ENCODE results near the gene PLOD2. TPM values are rescaled to one million over a fixed set of nuclear protein-coding genes. Genes with fewer than 3 reads are reported as not detected.
A peak's percentile ranks its signal among the peaks of the same experiment; 100 is the strongest.

The PLOD2 gene
- total and polyA plus RNA-seq, 2 donors from 2014 or later: 21.3 to 66.0 TPM

DNA sequence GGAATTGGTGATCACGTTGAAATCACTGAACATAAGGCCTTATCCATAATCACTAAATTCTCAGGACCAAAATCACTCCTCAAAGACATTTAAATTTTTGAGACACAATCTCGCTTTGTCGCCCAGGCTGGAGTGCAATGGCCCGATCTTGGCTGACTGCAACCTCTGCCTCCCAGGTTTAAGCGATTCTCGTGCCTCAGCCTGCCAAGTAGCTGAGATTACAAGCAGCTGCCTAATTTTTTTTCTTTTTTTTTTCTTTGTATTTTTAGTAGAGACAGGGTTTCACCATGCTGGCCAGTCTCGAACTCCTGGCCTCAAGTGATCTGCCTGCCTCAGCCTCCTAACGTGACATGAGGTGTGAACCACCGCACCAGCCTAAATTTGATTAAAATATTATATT is 61.7 kb downstream of the PLOD2 start:
- no peak overlapping the region for H3K9ac ChIP-seq (ENCODE audit: low read length in 3 of 3)
- intact Hi-C loops (cut with DNase I): no loop called here
- no peaks in the 10 kb centered on the region for H3K27me3 ChIP-seq (ENCODE audit: control insufficient read depth, insufficient read depth, low read length)
- H3K9me3 ChIP-seq (ENCODE audit: control insufficient read depth in 2 of 3, insufficient read depth in 1 of 3, low read length in 3 of 3): no peaks in the 10 kb centered on the region
- no peak overlapping the region for H3K4me3 ChIP-seq (ENCODE audit: low read length in 3 of 3)
- H3K4me1 ChIP-seq (ENCODE audit: control insufficient read depth in 2 of 3, insufficient read depth in 2 of 3, low read depth in 1 of 3, low read length in 3 of 3): no peaks in the 10 kb centered on the region
- H3K36me3 ChIP-seq (ENCODE audit: control insufficient read depth in 2 of 3, insufficient read depth in 3 of 3, low read length in 3 of 3): peaks cover 0 to 3% (median 0%) of the 10 kb centered on the region in 3 donors
- no peak for DNase-seq
- no peak for FAIRE-seq
- H3K27ac ChIP-seq (ENCODE audit: low read depth in 2 of 2, low read length in 2 of 2): no peak overlapping the region
- TF ChIP-seq, protein P1, sequence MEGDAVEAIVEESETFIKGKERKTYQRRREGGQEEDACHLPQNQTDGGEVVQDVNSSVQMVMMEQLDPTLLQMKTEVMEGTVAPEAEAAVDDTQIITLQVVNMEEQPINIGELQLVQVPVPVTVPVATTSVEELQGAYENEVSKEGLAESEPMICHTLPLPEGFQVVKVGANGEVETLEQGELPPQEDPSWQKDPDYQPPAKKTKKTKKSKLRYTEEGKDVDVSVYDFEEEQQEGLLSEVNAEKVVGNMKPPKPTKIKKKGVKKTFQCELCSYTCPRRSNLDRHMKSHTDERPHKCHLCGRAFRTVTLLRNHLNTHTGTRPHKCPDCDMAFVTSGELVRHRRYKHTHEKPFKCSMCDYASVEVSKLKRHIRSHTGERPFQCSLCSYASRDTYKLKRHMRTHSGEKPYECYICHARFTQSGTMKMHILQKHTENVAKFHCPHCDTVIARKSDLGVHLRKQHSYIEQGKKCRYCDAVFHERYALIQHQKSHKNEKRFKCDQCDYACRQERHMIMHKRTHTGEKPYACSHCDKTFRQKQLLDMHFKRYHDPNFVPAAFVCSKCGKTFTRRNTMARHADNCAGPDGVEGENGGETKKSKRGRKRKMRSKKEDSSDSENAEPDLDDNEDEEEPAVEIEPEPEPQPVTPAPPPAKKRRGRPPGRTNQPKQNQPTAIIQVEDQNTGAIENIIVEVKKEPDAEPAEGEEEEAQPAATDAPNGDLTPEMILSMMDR (IDR thresholded peaks at IDR 0.05; ENCODE audit: borderline replicate concordance, extremely low read depth, insufficient read depth): no peak

GRCh38 chr3:146093896-146094295 is 67.1 kb downstream of the PLOD2 start:
- FAIRE-seq: no peak
- Histone ChIP-seq H3K4me3 (ENCODE audit: low read length in 3 of 3) (no peak overlapping the region), H3K36me3 (ENCODE audit: control insufficient read depth in 2 of 3, insufficient read depth in 3 of 3, low read length in 3 of 3) (no peaks in the 10 kb centered on the region), H3K27me3 (ENCODE audit: control insufficient read depth, insufficient read depth, low read length) (no peaks in the 10 kb centered on the region), H3K9me3 (ENCODE audit: control insufficient read depth in 2 of 3, insufficient read depth in 1 of 3, low read length in 3 of 3) (no peaks in the 10 kb centered on the region), H3K4me1 (ENCODE audit: control insufficient read depth in 2 of 3, insufficient read depth in 2 of 3, low read depth in 1 of 3, low read length in 3 of 3) (peaks cover 0 to 8% (median 0%) of the 10 kb centered on the region in 3 donors), H3K27ac (ENCODE audit: low read depth in 2 of 2, low read length in 2 of 2) (no peak overlapping the region), H3K9ac (ENCODE audit: low read length in 3 of 3) (no peak overlapping the region)
- TF ChIP-seq, protein P1 (IDR thresholded peaks at IDR 0.05; ENCODE audit: borderline replicate concordance, extremely low read depth, insufficient read depth): no peak
- no peak for DNase-seq
- intact Hi-C loops (cut with DNase I): no loop called here

DNA sequence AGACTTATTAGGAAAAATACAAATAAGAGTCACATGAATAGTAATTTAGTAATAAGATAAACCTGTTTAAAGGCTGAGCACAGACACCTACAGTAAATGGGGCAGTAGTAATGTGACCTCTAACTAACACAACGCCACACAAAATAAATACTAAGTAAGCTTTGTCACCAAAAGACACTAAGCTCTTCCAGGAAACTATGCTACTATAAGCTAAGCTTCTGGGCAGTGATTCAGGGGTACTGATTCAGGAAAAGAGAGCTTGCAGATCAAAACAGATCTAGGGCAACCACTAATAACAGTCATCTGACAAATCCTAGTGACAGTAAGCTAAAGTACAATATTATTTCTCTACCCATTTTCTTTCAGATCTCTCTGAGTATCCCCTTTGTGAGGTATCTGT is 68.8 kb downstream of the PLOD2 start:
- TF ChIP-seq, protein P1 (IDR thresholded peaks at IDR 0.05; ENCODE audit: borderline replicate concordance, extremely low read depth, insufficient read depth): no peak
- no peak for DNase-seq
- H3K4me1 ChIP-seq (ENCODE audit: control insufficient read depth in 2 of 3, insufficient read depth in 2 of 3, low read depth in 1 of 3, low read length in 3 of 3): peaks cover 0 to 8% (median 0%) of the 10 kb centered on the region in 3 donors
- intact Hi-C loops (cut with DNase I): no loop called here
- no peak for FAIRE-seq
- H3K36me3 ChIP-seq (ENCODE audit: control insufficient read depth in 2 of 3, insufficient read depth in 3 of 3, low read length in 3 of 3): no peaks in the 10 kb centered on the region
- H3K9me3 ChIP-seq (ENCODE audit: control insufficient read depth in 2 of 3, insufficient read depth in 1 of 3, low read length in 3 of 3): no peaks in the 10 kb centered on the region
- no peak overlapping the region for H3K9ac ChIP-seq (ENCODE audit: low read length in 3 of 3)
- H3K27ac ChIP-seq (ENCODE audit: low read depth in 2 of 2, low read length in 2 of 2): no peak overlapping the region
- H3K27me3 ChIP-seq (ENCODE audit: control insufficient read depth, insufficient read depth, low read length): no peaks in the 10 kb centered on the region
- no peak overlapping the region for H3K4me3 ChIP-seq (ENCODE audit: low read length in 3 of 3)

DNA sequence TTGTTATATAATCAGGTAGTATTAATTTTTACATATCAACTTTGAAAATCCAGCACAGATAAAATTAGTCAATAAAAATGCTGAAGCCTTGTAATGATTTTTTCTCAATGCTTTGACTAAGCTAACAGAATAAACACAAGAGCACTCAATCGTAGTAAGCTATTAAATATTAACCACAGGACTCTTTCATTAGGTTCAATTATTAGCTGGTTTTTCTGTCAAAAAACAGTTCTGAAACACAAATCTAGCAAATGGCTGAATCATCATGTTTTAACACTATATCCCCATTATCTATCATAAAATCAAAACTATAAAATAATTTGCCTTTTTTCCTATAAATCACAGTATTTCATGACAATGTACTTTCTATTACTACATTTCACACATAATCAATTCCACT is 69.6 kb downstream of the PLOD2 start:
- no peaks in the 10 kb centered on the region for H3K27me3 ChIP-seq (ENCODE audit: control insufficient read depth, insufficient read depth, low read length)
- TF ChIP-seq, protein P1 (IDR thresholded peaks at IDR 0.05; ENCODE audit: borderline replicate concordance, extremely low read depth, insufficient read depth): no peak
- no peak overlapping the region for H3K27ac ChIP-seq (ENCODE audit: low read depth in 2 of 2, low read length in 2 of 2)
- FAIRE-seq (peak; percentile 87), DNase-seq (peak in 2 of 5 donors; percentile 16 to 24)
- no peaks in the 10 kb centered on the region for H3K9me3 ChIP-seq (ENCODE audit: control insufficient read depth in 2 of 3, insufficient read depth in 1 of 3, low read length in 3 of 3)
- no peaks in the 10 kb centered on the region for H3K36me3 ChIP-seq (ENCODE audit: control insufficient read depth in 2 of 3, insufficient read depth in 3 of 3, low read length in 3 of 3)
- H3K4me1 ChIP-seq (ENCODE audit: control insufficient read depth in 2 of 3, insufficient read depth in 2 of 3, low read depth in 1 of 3, low read length in 3 of 3): peaks cover 0 to 8% (median 0%) of the 10 kb centered on the region in 3 donors
- no peak overlapping the region for H3K9ac ChIP-seq (ENCODE audit: low read length in 3 of 3)
- no peak overlapping the region for H3K4me3 ChIP-seq (ENCODE audit: low read length in 3 of 3)
- intact Hi-C loops (cut with DNase I): no loop called here

Measured in kidney (tissue), 14 donors.